GM18499 (cell line): ENCODE data around the gene CNTNAP2.
"Not testable (repeated sequence)": the region's sequence is repeated elsewhere in the genome, so short reads cannot be mapped to it uniquely, and the experiment has no call there.

Experiments used
- ATAC-seq: cut with Tn5 transposase; IDR thresholded peaks from one replicate; pipeline ENCODE4 v1.9.1; 2021; ENCODE audit warnings: moderate number of reproducible peaks; ENCODE audit not compliant: insufficient read depth, unreplicated experiment

Gene CNTNAP2

GRCh38 chr7:147053746-147054145, 937.1 kb downstream of the CNTNAP2 start:
- ATAC-seq: no peak

- ATAC-seq: no peak
These were observed 943.5 kb downstream of the CNTNAP2 start for GRCh38 chr7:147060070-147060469.

GRCh38 chr7:147062897-147063296, 946.3 kb downstream of the CNTNAP2 start:
- no peak for ATAC-seq

GRCh38 chr7:147068842-147069241, 952.2 kb downstream of the CNTNAP2 start:
- ATAC-seq: no peak

GRCh38 chr7:147069771-147070170, 953.2 kb downstream of the CNTNAP2 start:
- ATAC-seq: no peak

- ATAC-seq: no peak
These were observed 954.3 kb downstream of the CNTNAP2 start for GRCh38 chr7:147070886-147071285.

GRCh38 chr7:147071536-147071935, 954.9 kb downstream of the CNTNAP2 start:
- ATAC-seq: no peak

GRCh38 chr7:147078312-147078711, 961.7 kb downstream of the CNTNAP2 start:
- no peak for ATAC-seq

- no peak for ATAC-seq
These were observed 962.5 kb downstream of the CNTNAP2 start for GRCh38 chr7:147079083-147079482.

- no peak for ATAC-seq
These were observed 963.4 kb downstream of the CNTNAP2 start for GRCh38 chr7:147079921-147080420.

GRCh38 chr7:147081117-147081516, 964.5 kb downstream of the CNTNAP2 start:
- ATAC-seq: no peak

GRCh38 chr7:147089051-147089461, 972.5 kb downstream of the CNTNAP2 start:
- ATAC-seq: no peak

- ATAC-seq: no peak
These were observed 973.0 kb downstream of the CNTNAP2 start for GRCh38 chr7:147089608-147090007.

GRCh38 chr7:147096629-147097028, 980.0 kb downstream of the CNTNAP2 start:
- no peak for ATAC-seq

GRCh38 chr7:147103224-147103623, 986.6 kb downstream of the CNTNAP2 start:
- no peak for ATAC-seq

- no peak for ATAC-seq
These were observed 990.1 kb downstream of the CNTNAP2 start for GRCh38 chr7:147106746-147107145.

GRCh38 chr7:147114525-147114924, 997.9 kb downstream of the CNTNAP2 start:
- not testable (repeated sequence) for ATAC-seq

- ATAC-seq: no peak
These were observed 1019.8 kb downstream of the CNTNAP2 start for GRCh38 chr7:147136352-147136751.

- no peak for ATAC-seq
These were observed 1028.6 kb downstream of the CNTNAP2 start for GRCh38 chr7:147145194-147145593.

- ATAC-seq: no peak
These were observed 1029.6 kb downstream of the CNTNAP2 start for GRCh38 chr7:147146169-147146568.

- no peak for ATAC-seq
These were observed 1035.1 kb downstream of the CNTNAP2 start for GRCh38 chr7:147151661-147152060.

GRCh38 chr7:147153571-147153970, 1037.0 kb downstream of the CNTNAP2 start:
- no peak for ATAC-seq

GRCh38 chr7:147161405-147161804, 1044.8 kb downstream of the CNTNAP2 start:
- ATAC-seq: no peak
